Uterus (tissue), 4 donors: ENCODE measurements around the gene DPEP1. TPM values are rescaled to one million over a fixed set of nuclear protein-coding genes. Genes with fewer than 3 reads are reported as not detected.

Experiments used
- DNase-seq, 2 donors: peaks; one replicate each; pipeline ENCODE4 v3.0.0-alpha.2; 2019 to 2020
- H3K27ac ChIP-seq, 2 donors: fragments of 200-600 bp; sonication (generic); 1 replicate in 1 of 2; 2 replicates in 1 of 2; pipeline ENCODE4 v1.5.1; 2016 to 2018
- H3K27me3 ChIP-seq, 2 donors: fragments of 200-600 bp; sonication (generic); one replicate each; pipeline ENCODE4 v1.5.1; 2018 to 2019; ENCODE audit warnings: control low read depth in 1 of 2
- H3K36me3 ChIP-seq, 2 donors: fragments of 200-600 bp; sonication (generic); one replicate each; pipeline ENCODE4 v1.5.1; 2019; ENCODE audit warnings: control low read depth in 1 of 2
- H3K4me1 ChIP-seq, 2 donors: fragments of 200-600 bp; sonication (generic); one replicate each; pipeline ENCODE4 v1.5.1; 2018 to 2019; ENCODE audit warnings: control low read depth in 1 of 2
- H3K4me3 ChIP-seq, 2 donors: fragments of 200-600 bp; sonication (generic); 1 replicate in 1 of 2; 2 replicates in 1 of 2; pipeline ENCODE4 v1.5.1; 2018 to 2019; ENCODE audit warnings: mild to moderate bottlenecking in 1 of 2
- H3K9me3 ChIP-seq, 2 donors: fragments of 200-600 bp; sonication (generic); one replicate each; pipeline ENCODE4 v1.5.1; 2019; ENCODE audit warnings: control low read depth in 1 of 2
- CTCF ChIP-seq, 4 experiments: fragments of 200-600 bp in 2 of 4; fragments of 450-650 bp in 2 of 4; sonication (generic) in 2 of 4; IDR thresholded peaks; one replicate each; pipeline ENCODE4 v1.5.1; 2016 to 2019; ENCODE audit warnings: antibody characterized with exemption in 4 of 4, mild to moderate bottlenecking in 2 of 4, moderate library complexity in 1 of 4
- POLR2A ChIP-seq, 2 donors: fragments of 450-650 bp; IDR thresholded peaks; one replicate each; pipeline ENCODE4 v1.6.1; 2016; ENCODE audit warnings: antibody characterized with exemption in 2 of 2, mild to moderate bottlenecking in 1 of 2, moderate library complexity in 1 of 2
- intact Hi-C: fragments of 100-400 bp; cut with DNase I; formaldehyde crosslinking; loops from one replicate; pipeline ENCODE4 v1.15.1; 2023; ENCODE audit warnings: low total_unique reads
- total RNA-seq, 4 donors: library from RNA; depleted of rRNA in 3 of 4; stranded (reverse); fragments of >200 nt in 3 of 4; gene quantifications; one replicate each; pipeline versions ENCODE4 v1.1.0 to v1.2.4, GENCODE V29; 2014 to 2023
- donor health status: DM: yes; HTN: yes; CAD: no.

The DPEP1 gene
- total RNA-seq, 4 donors from 2014 or later: 1.0 to 5.5 TPM; not detected in 2

- TF ChIP-seq POLR2A (IDR thresholded peaks at IDR 0.05) (no peak), CTCF (IDR thresholded peaks at IDR 0.05) (no peak)
- Histone ChIP-seq H3K27me3 (no peaks in the 10 kb centered on the region), H3K27ac (no peak overlapping the region), H3K4me1 (no peaks in the 10 kb centered on the region), H3K4me3 (no peak overlapping the region), H3K36me3 (no peaks in the 10 kb centered on the region), H3K9me3 (no peaks in the 10 kb centered on the region)
- intact Hi-C loops: no loop called here
- DNase-seq: no peak
Measured at GRCh38 chr16:89646270-89646669, 32.8 kb downstream of the DPEP1 start.

- no peak overlapping the region for H3K4me3 ChIP-seq
- intact Hi-C loops: no loop called here
- H3K9me3 ChIP-seq: no peaks in the 10 kb centered on the region
- no peaks in the 10 kb centered on the region for H3K36me3 ChIP-seq
- H3K27ac ChIP-seq: no peak overlapping the region
- DNase-seq: no peak
- H3K27me3 ChIP-seq: no peaks in the 10 kb centered on the region
- H3K4me1 ChIP-seq: no peaks in the 10 kb centered on the region
- no peak for TF ChIP-seq POLR2A (IDR thresholded peaks at IDR 0.05)
- no peak for TF ChIP-seq CTCF (IDR thresholded peaks at IDR 0.05)
Measured at GRCh38 chr16:89646906-89647305, 33.5 kb downstream of the DPEP1 start.

- Histone ChIP-seq H3K9me3 (no peaks in the 10 kb centered on the region), H3K27ac (no peak overlapping the region), H3K4me3 (no peak overlapping the region), H3K27me3 (no peaks in the 10 kb centered on the region), H3K4me1 (peaks cover 0 to 5% of the 10 kb centered on the region in 2 donors), H3K36me3 (no peaks in the 10 kb centered on the region)
- DNase-seq: no peak
- TF ChIP-seq POLR2A (IDR thresholded peaks at IDR 0.05): no peak
- TF ChIP-seq CTCF (IDR thresholded peaks at IDR 0.05): no peak
- intact Hi-C loops: no loop called here
Measured at GRCh38 chr16:89651584-89651983, 38.1 kb downstream of the DPEP1 start.

- Histone ChIP-seq H3K4me3 (no peak overlapping the region), H3K27ac (no peak overlapping the region), H3K4me1 (peaks cover 0 to 7% of the 10 kb centered on the region in 2 donors), H3K9me3 (no peaks in the 10 kb centered on the region), H3K36me3 (no peaks in the 10 kb centered on the region), H3K27me3 (no peaks in the 10 kb centered on the region)
- intact Hi-C loops: no loop called here
- DNase-seq: no peak
- no peak for TF ChIP-seq POLR2A (IDR thresholded peaks at IDR 0.05)
- TF ChIP-seq CTCF (IDR thresholded peaks at IDR 0.05): no peak
Measured at GRCh38 chr16:89653656-89654295, 40.3 kb downstream of the DPEP1 start.

- H3K27me3 ChIP-seq: no peaks in the 10 kb centered on the region
- DNase-seq: no peak
- no peaks in the 10 kb centered on the region for H3K36me3 ChIP-seq
- no peak overlapping the region for H3K4me3 ChIP-seq
- TF ChIP-seq POLR2A (IDR thresholded peaks at IDR 0.05) (no peak), CTCF (IDR thresholded peaks at IDR 0.05) (no peak)
- intact Hi-C loops: no loop called here
- H3K27ac ChIP-seq: no peak overlapping the region
- no peaks in the 10 kb centered on the region for H3K9me3 ChIP-seq
- H3K4me1 ChIP-seq: peaks cover 0 to 7% of the 10 kb centered on the region in 2 donors
Measured at GRCh38 chr16:89655062-89655643, 41.7 kb downstream of the DPEP1 start.
